HG03457 (cell line): ENCODE measurements around the gene TSPAN4.

Experiments
- ATAC-seq: cut with Tn5 transposase; IDR thresholded peaks from one replicate; pipeline ENCODE4 v1.9.1; 2021; ENCODE audit warnings: moderate number of reproducible peaks; ENCODE audit not compliant: unreplicated experiment

TSPAN4 gene

GRCh38 chr11:821512-822371 is 20.9 kb upstream of the TSPAN4 start:
- ATAC-seq, result no peak

GRCh38 chr11:823441-824291 is 19.0 kb upstream of the TSPAN4 start:
- ATAC-seq, result no peak

- ATAC-seq, result no peak
These were observed 18.3 kb upstream of the TSPAN4 start for GRCh38 chr11:824292-824880.

GRCh38 chr11:824942-825341 is 17.7 kb upstream of the TSPAN4 start:
- no peak for ATAC-seq

GRCh38 chr11:825366-826226 is 17.1 kb upstream of the TSPAN4 start:
- no peak for ATAC-seq

- no peak for ATAC-seq
These were observed 16.4 kb upstream of the TSPAN4 start for GRCh38 chr11:826227-826621.

- no peak for ATAC-seq
These were observed 15.9 kb upstream of the TSPAN4 start for GRCh38 chr11:826836-827145.

- ATAC-seq, result no peak
These were observed 15.3 kb upstream of the TSPAN4 start for GRCh38 chr11:827146-827896.

- no peak for ATAC-seq
These were observed 14.8 kb upstream of the TSPAN4 start, which contains the start of gene CRACR2B for GRCh38 chr11:827897-828192. Gene CRACR2B (plus strand): TSS chr11:827919. CDS start chr11:828608, 689 bp downstream.

GRCh38 chr11:828506-829175 is 14.0 kb upstream of the TSPAN4 start:
- no peak for ATAC-seq

- no peak for ATAC-seq
These were observed 13.3 kb upstream of the TSPAN4 start for GRCh38 chr11:829176-829846.

GRCh38 chr11:829847-830294 is 12.8 kb upstream of the TSPAN4 start:
- no peak for ATAC-seq

GRCh38 chr11:830295-831117 is 12.1 kb upstream of the TSPAN4 start:
- no peak for ATAC-seq

- no peak for ATAC-seq
These were observed 11.4 kb upstream of the TSPAN4 start for GRCh38 chr11:831118-831864.

- ATAC-seq, result no peak
These were observed 10.6 kb upstream of the TSPAN4 start for GRCh38 chr11:831961-832528.

GRCh38 chr11:832529-833113 is 10.0 kb upstream of the TSPAN4 start, which contains the start of gene CD151:
Gene CD151 (plus strand): TSS chr11:832952. CDS start chr11:836070, 3,118 bp downstream.
- no peak for ATAC-seq
